H9 (cell line): ENCODE results near the gene GGT6. TPM values are rescaled to one million over a fixed set of nuclear protein-coding genes. Genes with fewer than 3 reads are reported as not detected.

Experiments used
- DNase-seq: peaks from one replicate; pipeline ENCODE4 v3.0.0-alpha.2; 2017
- H2AFZ ChIP-seq: one replicate; pipeline ENCODE4 v1.6.1; 2013; ENCODE audit warnings: mild to moderate bottlenecking, low read length, control low read depth, moderate library complexity
- H2AK5ac ChIP-seq: 2 replicates; pipeline ENCODE4 v1.6.1; 2013; ENCODE audit warnings: low read length, control low read depth, mixed read lengths; ENCODE audit not compliant: insufficient read length
- H2BK120ac ChIP-seq: one replicate; pipeline ENCODE4 v1.6.1; 2013; ENCODE audit warnings: low read depth, mild to moderate bottlenecking, low read length, control low read depth, inconsistent platforms; ENCODE audit not compliant: poor library complexity, severe bottlenecking
- H2BK12ac ChIP-seq: 2 replicates; pipeline ENCODE4 v1.6.1; 2013; ENCODE audit warnings: low read length, control low read depth, mixed read lengths, low read depth; ENCODE audit not compliant: insufficient read length
- H2BK15ac ChIP-seq: 2 replicates; pipeline ENCODE4 v1.6.1; 2013; ENCODE audit warnings: low read depth, low read length, control low read depth
- H2BK20ac ChIP-seq: one replicate; pipeline ENCODE4 v1.6.1; 2013; ENCODE audit warnings: low read depth, mild to moderate bottlenecking, low read length, control low read depth, inconsistent platforms; ENCODE audit not compliant: poor library complexity, severe bottlenecking
- H2BK5ac ChIP-seq: 2 replicates; pipeline ENCODE4 v1.6.1; 2013; ENCODE audit warnings: low read length, control low read depth, mixed read lengths; ENCODE audit not compliant: insufficient read length
- H3K14ac ChIP-seq: 2 replicates; pipeline ENCODE4 v1.6.1; 2013; ENCODE audit warnings: low read length, control low read depth; ENCODE audit not compliant: insufficient read depth
- H3K18ac ChIP-seq: 2 replicates; pipeline ENCODE4 v1.6.1; 2013; ENCODE audit warnings: low read depth, mild to moderate bottlenecking, mixed read lengths, low read length, control low read depth; ENCODE audit not compliant: insufficient read length
- H3K23ac ChIP-seq: 2 replicates; pipeline ENCODE4 v1.6.1; 2013; ENCODE audit warnings: low read length, control low read depth, mixed read lengths, low read depth; ENCODE audit not compliant: insufficient read length
- H3K23me2 ChIP-seq: 2 replicates; pipeline ENCODE4 v1.6.1; 2013; ENCODE audit warnings: low read depth, mild to moderate bottlenecking, mixed read lengths, low read length, control low read depth; ENCODE audit not compliant: insufficient read length, poor library complexity, severe bottlenecking
- H3K27ac ChIP-seq: 2 replicates; pipeline ENCODE4 v1.5.1; 2013; ENCODE audit warnings: low read length, control low read depth, mixed read lengths, low read depth; ENCODE audit not compliant: insufficient read length
- H3K27me3 ChIP-seq: 2 replicates; pipeline ENCODE4 v1.6.1; 2013; ENCODE audit warnings: low read length, control low read depth, inconsistent platforms; ENCODE audit not compliant: insufficient read depth
- H3K4ac ChIP-seq: 2 replicates; pipeline ENCODE4 v1.6.1; 2013; ENCODE audit warnings: low read depth, mild to moderate bottlenecking, control low read depth, inconsistent platforms, low read length, moderate library complexity
- H3K4me1 ChIP-seq: 2 replicates; pipeline ENCODE4 v1.6.1; 2013; ENCODE audit warnings: low read length, control low read depth, inconsistent platforms; ENCODE audit not compliant: insufficient read depth
- H3K4me2 ChIP-seq: 2 replicates; pipeline ENCODE4 v1.6.1; 2013; ENCODE audit warnings: low read length, control low read depth, mixed read lengths; ENCODE audit not compliant: insufficient read length, insufficient read depth
- H3K56ac ChIP-seq: 2 replicates; pipeline ENCODE4 v1.6.1; 2013; ENCODE audit warnings: low read depth, mild to moderate bottlenecking, mixed read lengths, low read length, control low read depth; ENCODE audit not compliant: insufficient read length
- H3K79me1 ChIP-seq: 2 replicates; pipeline ENCODE4 v1.6.1; 2013; ENCODE audit warnings: low read depth, mild to moderate bottlenecking, moderate library complexity, low read length, control low read depth, inconsistent platforms; ENCODE audit not compliant: insufficient read depth, poor library complexity, severe bottlenecking
- H3K79me2 ChIP-seq: 2 replicates; pipeline ENCODE4 v1.6.1; 2013; ENCODE audit warnings: low read length, control low read depth, inconsistent platforms; ENCODE audit not compliant: insufficient read depth
- H3K9ac ChIP-seq: 2 replicates; pipeline ENCODE4 v1.6.1; 2013; ENCODE audit warnings: low read length, control low read depth, mixed read lengths; ENCODE audit not compliant: insufficient read length; ENCODE audit errors: extremely low read depth
- H3K9me3 ChIP-seq: one replicate; pipeline ENCODE4 v1.6.1; 2013; ENCODE audit warnings: low read depth, low read length, inconsistent platforms; ENCODE audit not compliant: control insufficient read depth
- H3T11ph ChIP-seq: one replicate; pipeline ENCODE4 v1.6.1; 2013; ENCODE audit warnings: mild to moderate bottlenecking, low read length, control low read depth, inconsistent platforms
- H4K20me1 ChIP-seq: one replicate; pipeline ENCODE4 v1.6.1; 2013; ENCODE audit not compliant: control insufficient read depth, insufficient read length, insufficient read depth
- H4K5ac ChIP-seq: 2 replicates; pipeline ENCODE4 v1.6.1; 2013; ENCODE audit warnings: low read depth, mild to moderate bottlenecking, mixed read lengths, low read length, control low read depth; ENCODE audit not compliant: insufficient read length
- H4K8ac ChIP-seq: replicated peaks from 2 replicates; pipeline ENCODE4 v1.6.1; 2013; ENCODE audit warnings: low read length, control low read depth, mixed read lengths, low read depth; ENCODE audit not compliant: insufficient read length
- H4K91ac ChIP-seq: 2 replicates; pipeline ENCODE4 v1.6.1; 2013; ENCODE audit warnings: low read depth, mild to moderate bottlenecking, moderate library complexity, mixed read lengths, low read length, control low read depth; ENCODE audit not compliant: insufficient read length
- H3K27ac Mint-ChIP-seq, 3 experiments: 2 replicates in 2 of 3; 3 replicates in 1 of 3; pipeline ENCODE4 v1.8.0; 2020 to 2021; ENCODE audit warnings: mixed read lengths in 3 of 3, mild to moderate bottlenecking in 1 of 3, moderate library complexity in 1 of 3
- H3K27me3 Mint-ChIP-seq: 2 replicates; pipeline ENCODE4 v1.8.0; 2021; ENCODE audit warnings: low read depth, mild to moderate bottlenecking, moderate library complexity, mixed read lengths
- H3K36me3 Mint-ChIP-seq, 3 experiments: 2 replicates in 2 of 3; 3 replicates in 1 of 3; pipeline ENCODE4 v1.8.0; 2020 to 2021; ENCODE audit warnings: low read depth in 3 of 3, mixed read lengths in 3 of 3; ENCODE audit not compliant: insufficient read depth in 1 of 3
- H3K4me1 Mint-ChIP-seq, 2 experiments: 2 replicates each; pipeline ENCODE4 v1.8.0; 2020; ENCODE audit warnings: mixed read lengths in 2 of 2
- H3K4me3 Mint-ChIP-seq, 2 experiments: 2 replicates in 1 of 2; 3 replicates in 1 of 2; pipeline ENCODE4 v1.8.0; 2020 to 2021; ENCODE audit warnings: mild to moderate bottlenecking in 2 of 2, mixed read lengths in 2 of 2, moderate library complexity in 1 of 2
- H3K9me3 Mint-ChIP-seq, 2 experiments: 2 replicates in 1 of 2; 3 replicates in 1 of 2; pipeline ENCODE4 v1.8.0; 2020; ENCODE audit warnings: mild to moderate bottlenecking in 2 of 2, mixed read lengths in 2 of 2, moderate library complexity in 1 of 2
- WGBS: extraction: QIAGEN DNeasy Blood & Tissue Kit; methylation state at CpG from one replicate; pipeline ENCODE4 v1.1.7; 2013; ENCODE audit warnings: missing lambda C conversion rate, low lambda C conversion rate, mixed read lengths; ENCODE audit not compliant: insufficient read length; ENCODE audit errors: extremely low coverage; 5-methylcytosine and 5-hydroxymethylcytosine counted together
- total RNA-seq: library from RNA; stranded (reverse); gene quantifications from 2 replicates; pipeline ENCODE4 v1.2.1, GENCODE V29; 2021
- TF ChIP-seq, protein P1 (sequence below): fragments of 200-600 bp; sonication (generic); conservative IDR thresholded peaks from 3 replicates; pipeline ENCODE4 v1.8.0; 2021; ENCODE audit warnings: antibody characterized with exemption, mild to moderate bottlenecking

Gene GGT6
- total RNA-seq, 1 experiment from 2014 or later, result 0.17 TPM

DNA sequence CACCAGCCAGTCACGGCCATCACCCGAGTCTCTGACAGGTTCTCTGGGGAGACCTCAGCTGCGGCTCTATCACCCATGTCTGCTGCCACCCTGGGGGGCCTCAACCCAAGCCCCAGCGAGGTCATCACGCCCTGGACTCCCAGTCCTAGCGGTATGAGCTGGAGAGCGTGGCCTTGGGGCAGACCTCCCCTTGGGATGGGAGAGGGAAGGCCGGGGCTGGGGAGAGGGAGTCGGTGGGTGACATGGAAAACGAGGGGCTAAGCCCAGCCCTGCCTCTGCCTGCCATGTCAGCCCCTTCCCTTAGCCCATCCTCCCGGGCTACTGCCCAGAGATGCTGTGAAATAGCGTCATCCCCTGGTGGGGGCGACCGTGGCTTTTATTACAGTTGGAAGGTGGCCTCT is 32.6 kb upstream of the GGT6 start:
- Histone ChIP-seq H2BK20ac (no peak overlapping the region), H3K79me2 (no peaks in the 10 kb centered on the region), H3T11ph (no peak overlapping the region), H2BK120ac (no peak overlapping the region), H3K56ac (no peak overlapping the region), H3K23me2 (no peaks in the 10 kb centered on the region), H3K23ac (no peak overlapping the region), H4K91ac (no peak overlapping the region), H4K8ac (no peak overlapping the region), H2AK5ac (no peak overlapping the region), H3K14ac (no peak overlapping the region), H4K20me1 (no peaks in the 10 kb centered on the region), H3K4me1 (no peaks in the 10 kb centered on the region), H2BK12ac (no peak overlapping the region), H2AFZ (no peak overlapping the region), H2BK15ac (no peak overlapping the region), H3K4ac (no peak overlapping the region), H4K5ac (no peak overlapping the region), H2BK5ac (no peak overlapping the region), H3K4me2 (no peak overlapping the region), H3K27ac (no peak overlapping the region), H3K9me3 (no peaks in the 10 kb centered on the region), H3K18ac (no peak overlapping the region), H3K27me3 (no peaks in the 10 kb centered on the region), H3K79me1 (no peaks in the 10 kb centered on the region), H3K9ac (no peak overlapping the region)
- DNase-seq, result no peak
- Mint-ChIP-seq H3K4me3 (no peak overlapping the region), H3K4me1 (peaks cover 7 to 23% of the 10 kb centered on the region in 2 experiments), H3K27me3 (peaks cover 22% of the 10 kb centered on the region), H3K36me3 (peaks cover 0 to 4% (median 0%) of the 10 kb centered on the region in 3 experiments; a peak in 1 of 7 replicates), H3K9me3 (peaks cover 0 to 2% of the 10 kb centered on the region in 2 experiments; a peak in 1 of 5 replicates), H3K27ac (no peak overlapping the region)
- TF ChIP-seq, protein P1, sequence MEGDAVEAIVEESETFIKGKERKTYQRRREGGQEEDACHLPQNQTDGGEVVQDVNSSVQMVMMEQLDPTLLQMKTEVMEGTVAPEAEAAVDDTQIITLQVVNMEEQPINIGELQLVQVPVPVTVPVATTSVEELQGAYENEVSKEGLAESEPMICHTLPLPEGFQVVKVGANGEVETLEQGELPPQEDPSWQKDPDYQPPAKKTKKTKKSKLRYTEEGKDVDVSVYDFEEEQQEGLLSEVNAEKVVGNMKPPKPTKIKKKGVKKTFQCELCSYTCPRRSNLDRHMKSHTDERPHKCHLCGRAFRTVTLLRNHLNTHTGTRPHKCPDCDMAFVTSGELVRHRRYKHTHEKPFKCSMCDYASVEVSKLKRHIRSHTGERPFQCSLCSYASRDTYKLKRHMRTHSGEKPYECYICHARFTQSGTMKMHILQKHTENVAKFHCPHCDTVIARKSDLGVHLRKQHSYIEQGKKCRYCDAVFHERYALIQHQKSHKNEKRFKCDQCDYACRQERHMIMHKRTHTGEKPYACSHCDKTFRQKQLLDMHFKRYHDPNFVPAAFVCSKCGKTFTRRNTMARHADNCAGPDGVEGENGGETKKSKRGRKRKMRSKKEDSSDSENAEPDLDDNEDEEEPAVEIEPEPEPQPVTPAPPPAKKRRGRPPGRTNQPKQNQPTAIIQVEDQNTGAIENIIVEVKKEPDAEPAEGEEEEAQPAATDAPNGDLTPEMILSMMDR, result no peak
- no CpG with 5 or more reads among the region's 14 CpGs for WGBS
